SK-N-MC (cell line): ENCODE data around the gene TOR3A.

Experiments used
- EZH2 ChIP-seq: fragments of 200-600 bp; sonication (generic); IDR thresholded peaks from one replicate; pipeline ENCODE4 v1.6.1; 2017; ENCODE audit warnings: antibody characterized with exemption
- FOXP2 ChIP-seq: optimal IDR thresholded peaks from 2 replicates; pipeline ENCODE3; 2011; ENCODE audit warnings: mild to moderate bottlenecking, moderate library complexity; ENCODE audit not compliant: insufficient read depth; ENCODE audit errors: extremely low read length, control extremely low read depth
- POLR2AphosphoS5 ChIP-seq: IDR thresholded peaks from 2 replicates; pipeline ENCODE4 v1.6.1; 2012; ENCODE audit warnings: mild to moderate bottlenecking, low read depth, low read length, borderline replicate concordance

- no peak for TF ChIP-seq EZH2
- no peak for TF ChIP-seq POLR2AphosphoS5
- no peak for TF ChIP-seq FOXP2
These were observed 1.1 kb downstream of the TOR3A start for GRCh38 chr1:179082999-179083335.
